Uterus (tissue), 2 donors: Measurements from ENCODE around the gene UGT1A7.

ENCODE experiments used
- CTCF ChIP-seq, 4 experiments: fragments of 200-600 bp in 2 of 4; fragments of 450-650 bp in 2 of 4; sonication (generic) in 2 of 4; IDR thresholded peaks; one replicate each; pipeline ENCODE4 v1.5.1; 2016 to 2019; ENCODE audit warnings: antibody characterized with exemption in 4 of 4, mild to moderate bottlenecking in 2 of 4, moderate library complexity in 1 of 4
- POLR2A ChIP-seq, 2 donors: fragments of 450-650 bp; IDR thresholded peaks; one replicate each; pipeline ENCODE4 v1.6.1; 2016; ENCODE audit warnings: antibody characterized with exemption in 2 of 2, mild to moderate bottlenecking in 1 of 2, moderate library complexity in 1 of 2

- TF ChIP-seq CTCF (IDR thresholded peaks at IDR 0.05) = no peak
- TF ChIP-seq POLR2A (IDR thresholded peaks at IDR 0.05) = no peak
These were observed 5.7 kb upstream of the UGT1A7 start for GRCh38 chr2:233676046-233676445.
